Left cardiac atrium (tissue), 4 donors: Measurements from ENCODE around the gene SPARC. TPM values are rescaled to one million over a fixed set of nuclear protein-coding genes. Genes with fewer than 3 reads are reported as not detected.

ENCODE experiments used
- ATAC-seq, 2 donors: fragments of 200-7000 bp; cut with Tn5 transposase; one replicate each; pipeline ENCODE4 v1.9.1; 2020; ENCODE audit warnings: mild to moderate bottlenecking in 2 of 2, moderate library complexity in 2 of 2
- DNase-seq: peaks from one replicate; pipeline ENCODE4 v3.0.0-alpha.2; 2020
- intact Hi-C, 2 donors: fragments of 100-400 bp; cut with DNase I; formaldehyde crosslinking; loops; one replicate each; pipeline versions ENCODE4 v1.14.1 to v1.15.1; 2022 to 2023
- total RNA-seq, 2 donors: library from RNA; stranded (reverse); fragmentation: NEBNext Ultra II Directional; extraction: Animal tissue kit (Norgen Biotek cat#: 25700); gene quantifications; one replicate each; pipeline ENCODE4 v1.2.1, GENCODE V29; 2021
- donor health status: DM: no; HTN: yes; CAD: no.
- donor health status: DM: no; HTN: yes; CAD: no; lungs with severe emphysema.
- donor health status: DM: yes; HTN: yes; CAD: no.
- donor health status: Dilated cardiomyopathy.

SPARC gene
- total RNA-seq, 2 donors from 2014 or later: 807 to 1,125 TPM

- intact Hi-C loops: no loop called here
- DNase-seq: no peak
- no peak for ATAC-seq
Observed at GRCh38 chr5:151611127-151611775, 75.5 kb downstream of the SPARC start.

Other genes with a start within 250 kb of the SPARC start
- gene SLC36A1, start 239.3 kb downstream of the SPARC start, total RNA-seq: 1 to 10 TPM; 5.9 to 8.1 TPM
- under 1 TPM; 0.18 to 0.44 TPM for gene FAT2, start 95.6 kb downstream of the SPARC start, total RNA-seq
- gene ATOX1, start 71.7 kb upstream of the SPARC start, total RNA-seq: 10 to 100 TPM; 65.6 to 71.9 TPM
- gene G3BP1, start 85.0 kb upstream of the SPARC start, total RNA-seq: 100 to 1,000 TPM; 103 to 128 TPM
- gene GLRA1, start 237.9 kb upstream of the SPARC start, total RNA-seq: not detected